Jurkat, Clone E6-1 (cell line): ENCODE results near the gene SOX8.

Experiments used
- DNase-seq: peaks from one replicate; pipeline ENCODE4 v3.0.0-alpha.2; 2011; ENCODE audit warnings: low read depth, low spot score
- H3K4me3 ChIP-seq: 2 replicates; pipeline ENCODE4 v1.5.1; 2011; ENCODE audit warnings: mild to moderate bottlenecking, low read length, control low read depth, moderate library complexity

The SOX8 gene

DNA sequence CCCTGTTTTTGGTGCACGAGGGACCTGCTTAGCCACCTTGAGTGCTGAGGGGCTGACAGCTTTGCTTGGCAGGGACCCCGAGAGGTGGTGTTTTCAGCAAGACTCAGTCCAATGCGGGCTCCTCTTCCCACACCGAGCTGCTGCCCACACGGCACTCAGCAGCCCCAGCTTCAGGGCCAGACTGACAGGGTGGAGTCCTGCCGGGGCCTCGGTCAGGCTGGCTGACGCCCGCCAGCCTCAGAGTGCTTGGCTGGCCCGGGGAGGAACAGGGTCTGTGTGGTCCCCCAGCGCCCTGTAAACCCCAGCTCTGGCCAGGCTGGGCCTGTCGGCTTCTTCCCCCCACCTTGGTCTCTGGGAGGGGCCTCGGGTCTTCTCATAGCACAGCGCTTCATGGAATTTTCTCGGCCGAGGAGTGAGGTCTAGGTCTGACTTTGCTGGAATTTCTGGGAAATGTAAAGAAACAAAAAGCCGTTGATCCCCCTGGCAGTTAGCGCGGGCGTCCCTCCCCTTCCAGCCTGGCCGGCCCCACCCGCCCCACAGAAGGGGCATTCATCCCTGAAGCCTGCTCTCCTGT lies 2.6 kb downstream of the SOX8 start:
- DNase-seq, result no peak
- H3K4me3 ChIP-seq, result no peak overlapping the region

GRCh38 chr16:984736-985636 lies 3.4 kb downstream of the SOX8 start:
- no peak overlapping the region for H3K4me3 ChIP-seq
- DNase-seq, result no peak

GRCh38 chr16:985646-986400 lies 4.3 kb downstream of the SOX8 start:
- no peak overlapping the region for H3K4me3 ChIP-seq
- DNase-seq, result no peak

DNA sequence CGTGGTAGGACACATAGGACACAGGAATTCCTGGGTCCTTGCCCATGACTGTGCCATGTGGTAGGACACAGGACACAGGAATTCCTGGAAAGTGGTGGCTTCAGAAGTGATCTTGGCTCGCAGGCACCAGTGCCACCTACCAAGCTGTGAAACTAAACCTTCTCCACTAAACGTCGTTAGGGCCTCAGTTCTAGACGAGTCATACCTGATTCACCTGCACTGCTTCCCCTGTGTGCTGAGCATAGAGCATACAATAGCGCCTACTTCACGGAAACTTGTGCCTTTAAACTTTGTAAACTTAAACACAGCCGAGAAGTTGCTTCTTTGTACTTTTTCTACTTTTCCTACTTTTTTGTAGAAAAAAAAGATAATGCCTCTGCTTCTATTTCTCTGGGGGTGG lies 4.8 kb downstream of the SOX8 start:
- no peak overlapping the region for H3K4me3 ChIP-seq
- DNase-seq, result no peak

GRCh38 chr16:986925-987582 lies 5.5 kb downstream of the SOX8 start:
- H3K4me3 ChIP-seq, result no peak overlapping the region
- no peak for DNase-seq

DNA sequence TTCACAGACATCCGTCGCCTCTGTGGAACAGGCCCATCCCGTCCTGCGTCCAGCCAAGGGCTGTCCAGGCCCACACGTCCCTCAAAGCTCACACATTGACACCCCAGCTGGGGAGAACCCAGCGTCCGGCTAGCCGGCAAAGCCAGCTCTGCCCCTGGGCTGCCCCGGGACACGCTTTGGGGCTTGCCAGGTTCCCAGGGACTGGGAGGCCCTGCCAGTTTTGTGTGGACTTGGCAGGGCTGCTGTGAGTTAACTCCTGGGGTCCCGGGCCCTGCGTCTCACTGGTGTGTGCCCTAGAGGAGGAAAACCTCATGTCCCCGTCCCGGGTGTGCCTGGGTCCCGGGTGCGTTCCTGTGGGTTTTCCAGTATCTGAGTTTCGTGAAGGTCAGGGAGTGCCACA lies 6.3 kb downstream of the SOX8 start:
- H3K4me3 ChIP-seq, result no peak overlapping the region
- no peak for DNase-seq

DNA sequence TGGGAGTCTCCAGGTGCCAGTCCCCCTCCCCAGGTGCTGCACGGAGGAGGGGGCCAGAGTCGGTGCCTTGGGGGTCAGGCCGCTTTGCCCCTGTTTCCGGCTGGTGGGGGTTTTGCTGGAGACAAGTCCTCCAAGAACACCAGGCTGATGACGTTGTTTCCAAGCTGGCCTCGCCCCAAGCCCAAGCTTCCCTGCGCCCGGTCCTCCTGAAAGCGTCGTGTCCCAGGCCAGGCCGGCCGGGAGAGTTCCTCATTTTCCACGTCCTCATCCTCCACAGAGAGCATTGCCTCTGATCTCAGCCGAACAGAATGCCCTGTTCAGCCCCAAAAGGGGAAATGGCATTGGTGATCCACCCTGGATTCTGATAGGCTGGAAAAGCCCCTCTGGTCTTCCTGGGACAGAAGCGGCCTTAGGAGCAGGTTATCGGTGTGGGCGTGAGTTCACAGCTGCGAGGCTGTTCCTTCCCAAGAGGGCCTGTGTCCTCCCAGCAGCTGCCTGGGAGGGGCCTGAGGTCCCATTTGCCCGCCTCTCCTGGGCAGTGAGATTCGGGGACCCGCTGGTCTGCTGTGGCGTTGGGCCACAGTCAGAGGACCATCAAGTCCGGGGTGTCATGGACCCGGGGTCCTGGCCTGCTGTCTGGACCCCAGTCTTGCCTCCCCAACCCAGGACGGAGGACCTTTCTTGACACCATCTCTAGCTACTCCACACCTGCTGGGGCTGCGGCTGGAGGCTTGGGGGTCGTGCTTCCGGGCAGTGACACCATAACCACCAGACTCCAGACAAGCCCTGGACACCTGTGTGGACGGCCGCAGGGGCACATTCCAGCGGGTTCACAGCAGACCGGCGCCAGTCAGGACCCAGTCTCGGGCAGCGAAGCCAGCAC lies 7.1 kb downstream of the SOX8 start:
- no peak overlapping the region for H3K4me3 ChIP-seq
- DNase-seq, result no peak

DNA sequence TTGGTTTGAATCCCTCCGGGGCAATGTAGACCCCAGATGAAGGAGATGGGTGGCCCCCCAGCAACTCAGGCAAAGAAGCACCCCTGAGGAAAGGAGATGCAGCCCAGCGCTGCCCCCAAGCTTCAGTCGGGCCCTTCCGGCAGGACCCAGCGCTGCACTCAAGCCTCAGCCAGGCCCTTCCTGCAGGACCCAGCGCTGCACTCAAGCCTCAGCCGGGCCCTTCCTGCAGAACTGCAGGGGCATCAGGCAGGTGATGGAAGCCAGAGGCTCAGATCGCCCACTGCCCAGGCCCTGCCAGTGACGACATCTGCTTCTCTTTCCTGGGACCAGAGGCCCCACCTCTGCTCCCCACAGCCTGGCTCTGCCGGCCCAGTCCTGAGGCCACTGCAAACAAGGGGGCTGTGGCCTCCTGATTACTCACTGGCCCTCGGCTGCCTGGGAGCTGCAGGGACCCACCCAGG lies 7.8 kb downstream of the SOX8 start:
- DNase-seq, result no peak
- no peak overlapping the region for H3K4me3 ChIP-seq

- no peak for DNase-seq
- H3K4me3 ChIP-seq, result no peak overlapping the region
These were observed 9.1 kb downstream of the SOX8 start for GRCh38 chr16:990516-991291.

GRCh38 chr16:991345-991744 lies 9.8 kb downstream of the SOX8 start:
- no peak for DNase-seq
- H3K4me3 ChIP-seq, result no peak overlapping the region

DNA sequence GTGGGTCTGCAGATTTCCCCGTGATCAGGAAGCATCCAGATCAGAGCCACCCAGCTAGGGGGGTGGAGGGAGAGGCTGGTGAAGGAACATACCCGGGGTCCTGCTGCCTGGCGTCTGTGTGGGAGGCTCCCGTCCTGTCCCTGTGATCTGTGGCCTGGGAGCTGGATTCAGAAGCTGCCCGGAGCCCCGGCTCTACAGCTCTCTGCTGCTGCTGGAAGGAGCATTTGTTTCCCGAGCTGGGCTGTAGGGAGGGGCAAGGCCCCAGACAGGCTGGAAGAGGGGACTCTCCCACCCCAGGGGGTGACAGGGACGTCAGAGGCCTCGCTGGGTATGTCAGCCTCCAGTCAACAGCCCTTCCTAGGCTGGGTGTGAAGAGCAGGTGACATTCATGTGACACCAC lies 10.2 kb downstream of the SOX8 start:
- no peak overlapping the region for H3K4me3 ChIP-seq
- no peak for DNase-seq

GRCh38 chr16:993731-994130 lies 12.2 kb downstream of the SOX8 start:
- no peak for DNase-seq
- no peak overlapping the region for H3K4me3 ChIP-seq

DNA sequence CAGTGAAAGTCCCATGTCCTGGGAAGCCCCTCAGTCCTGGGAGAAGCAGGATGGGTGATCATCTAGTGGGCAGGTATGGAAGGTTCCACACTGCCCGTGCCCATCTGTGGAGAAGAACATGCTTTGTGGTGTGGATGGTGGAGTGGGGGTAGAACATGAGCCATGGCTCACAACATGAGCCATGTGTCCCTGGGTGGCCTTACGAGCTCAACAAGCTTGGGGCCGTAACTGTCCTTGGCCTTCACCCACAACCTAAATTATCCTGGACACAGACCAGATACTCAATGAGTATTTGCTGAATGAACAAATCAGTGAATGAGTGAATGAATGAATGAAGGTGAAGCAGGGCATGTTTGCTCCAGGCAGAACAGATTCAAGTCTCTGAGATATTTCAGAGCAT lies 13.5 kb downstream of the SOX8 start:
- DNase-seq, result no peak
- H3K4me3 ChIP-seq, result no peak overlapping the region

DNA sequence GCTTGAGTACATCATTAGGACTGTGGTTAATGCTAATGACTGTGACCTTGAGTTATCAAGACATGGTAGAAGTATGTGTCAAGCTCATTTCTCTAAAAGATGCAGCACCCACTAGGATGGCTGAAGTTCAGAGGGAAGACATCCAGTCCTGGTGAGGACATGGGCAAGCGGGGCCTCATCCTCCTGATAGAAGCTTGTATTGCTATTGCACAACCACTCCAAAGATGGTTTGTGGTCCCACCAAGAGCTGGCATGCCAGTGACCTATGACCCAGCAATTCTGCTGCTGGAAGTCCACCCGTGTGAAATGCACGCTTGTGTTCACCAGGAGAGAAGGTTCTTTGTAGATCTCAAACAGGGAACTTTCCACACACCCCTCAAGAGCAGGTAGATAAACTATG lies 14.2 kb downstream of the SOX8 start:
- no peak overlapping the region for H3K4me3 ChIP-seq

GRCh38 chr16:996681-997080 lies 15.1 kb downstream of the SOX8 start:
- no peak for DNase-seq

More for the DNA sequence above, 14.2 kb downstream of the SOX8 start:
- DNase-seq, result no peak

GRCh38 chr16:997440-998051 lies 16.0 kb downstream of the SOX8 start:
- DNase-seq, result peak; percentile 12
- no peak overlapping the region for H3K4me3 ChIP-seq

More at GRCh38 chr16:996681-997080, 15.1 kb downstream of the SOX8 start:
- H3K4me3 ChIP-seq, result no peak overlapping the region

GRCh38 chr16:998211-998610 lies 16.6 kb downstream of the SOX8 start:
- H3K4me3 ChIP-seq, result no peak overlapping the region
- no peak for DNase-seq
